Umbilical cord (tissue), 2 donors: ENCODE measurements around the gene FHL3. TPM values are rescaled to one million over a fixed set of nuclear protein-coding genes. Genes with fewer than 3 reads are reported as not detected.
"Not testable (repeated sequence)": the region's sequence is repeated elsewhere in the genome, so short reads cannot be mapped to it uniquely, and the experiment has no call there.

Source experiments
- DNase-seq: peaks from one replicate; pipeline ENCODE4 v3.0.0-alpha.2; 2015; ENCODE audit warnings: low spot score
- total RNA-seq: library from RNA; depleted of rRNA; stranded (reverse); fragments of >200 nt; gene quantifications from one replicate; pipeline ENCODE4 v1.2.3, GENCODE V29; 2014; ENCODE audit warnings: low replicate concordance; ENCODE audit not compliant: insufficient read depth

FHL3 gene
- total RNA-seq, 1 donor from 2014 or later = 25.0 TPM

DNA sequence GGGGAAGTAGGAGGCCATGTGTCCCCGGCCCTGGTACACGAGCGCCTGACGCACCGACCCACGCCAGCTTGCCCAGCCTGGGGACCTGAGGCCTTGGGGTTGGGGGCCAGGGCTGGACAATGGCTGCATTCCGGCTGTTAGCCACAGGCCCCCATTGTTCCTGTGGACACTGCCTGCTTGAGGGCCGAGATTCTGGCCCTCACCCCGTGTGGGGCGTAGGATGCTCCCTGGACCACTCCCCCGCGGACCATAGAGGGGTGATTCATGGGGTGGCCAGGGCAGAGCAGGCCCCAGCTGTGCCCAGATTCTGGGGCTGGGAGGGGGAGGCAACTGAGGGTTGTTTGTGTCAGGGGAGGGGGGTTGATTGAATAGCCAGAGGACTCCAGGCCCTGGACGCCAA, 29.6 kb upstream of the FHL3 start:
- DNase-seq = no peak

DNA sequence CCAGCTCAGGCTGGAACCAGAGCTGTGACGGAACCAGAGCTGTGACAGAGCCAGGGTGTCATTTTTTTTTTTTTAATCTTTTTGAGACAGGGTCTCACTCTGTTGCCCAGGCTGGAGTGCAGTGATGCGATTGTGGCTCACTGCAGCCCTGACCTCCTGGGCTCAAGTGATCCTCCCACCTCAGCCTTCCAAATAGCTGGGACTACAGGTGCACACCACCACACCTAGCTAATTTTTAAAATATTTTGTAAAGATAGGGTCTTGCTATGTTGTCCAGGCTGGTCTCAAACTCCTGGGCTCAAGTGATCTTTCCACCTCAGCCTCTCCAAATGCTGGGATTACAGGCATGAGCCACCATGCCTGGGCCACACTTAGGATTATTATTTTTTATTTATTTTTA, 27.7 kb upstream of the FHL3 start:
- not testable (repeated sequence) for DNase-seq

DNA sequence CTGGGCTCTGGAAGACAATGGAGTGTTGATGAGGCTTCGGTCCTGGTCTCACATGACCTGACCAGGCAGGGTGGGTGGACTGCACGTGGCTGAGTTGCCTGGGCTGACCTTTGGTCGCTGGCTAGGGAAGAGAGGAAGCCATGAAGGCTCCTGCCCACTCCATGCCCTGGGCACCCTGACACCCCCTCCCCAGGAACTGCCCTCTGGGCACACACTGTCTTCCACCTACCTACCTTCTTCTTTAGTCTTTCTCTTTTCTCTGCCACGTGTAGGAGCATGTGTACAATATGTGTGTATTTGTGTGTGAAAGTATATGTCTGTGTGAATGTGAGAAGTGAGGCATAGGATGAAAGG, 26.2 kb upstream of the FHL3 start:
- no peak for DNase-seq

DNA sequence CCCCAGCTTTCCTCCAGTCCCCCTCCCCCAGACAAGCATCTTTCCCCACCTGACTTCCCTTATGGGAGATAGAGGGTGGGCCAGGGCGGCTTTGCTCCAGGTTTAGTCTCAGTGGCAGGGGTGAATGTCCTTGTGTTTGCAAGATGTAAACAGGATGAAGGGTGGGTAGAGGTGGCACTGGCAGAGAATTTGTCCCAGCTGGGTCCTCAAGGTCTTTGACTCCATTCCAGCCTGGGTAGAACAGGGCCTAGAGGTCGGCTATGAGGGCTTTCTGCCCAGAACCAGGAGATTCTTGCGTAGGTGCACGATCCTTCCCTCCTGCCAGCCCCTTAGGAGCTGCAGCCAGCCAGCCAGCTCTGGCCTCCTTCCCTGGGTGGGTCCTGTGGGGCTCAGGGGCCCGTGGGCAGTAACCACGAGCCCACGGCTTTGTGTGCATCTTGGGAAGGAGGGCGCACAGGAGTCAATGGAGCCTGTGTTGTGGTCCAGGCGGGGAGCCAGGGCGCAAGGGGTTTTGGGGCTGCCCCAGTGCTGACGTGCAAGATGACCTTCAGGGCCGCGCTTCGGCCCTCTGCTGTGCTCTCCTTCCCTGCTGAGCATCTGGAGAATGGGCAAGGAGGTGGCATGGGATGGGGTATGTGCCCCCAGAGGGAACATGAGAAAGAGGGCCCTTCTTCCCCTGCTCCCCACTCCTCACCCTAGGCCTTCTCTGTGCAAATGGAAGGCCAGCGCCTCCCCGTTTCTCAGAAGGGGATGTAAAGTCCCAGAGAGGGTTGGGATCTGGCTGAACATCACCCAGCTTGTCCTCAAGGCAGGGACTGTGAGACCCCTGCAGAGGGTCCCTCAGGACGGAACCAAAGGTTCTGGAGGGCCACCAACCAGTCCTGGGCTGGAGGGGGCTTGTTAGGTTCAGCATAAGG, 25.5 kb upstream of the FHL3 start:
- no peak for DNase-seq

DNA sequence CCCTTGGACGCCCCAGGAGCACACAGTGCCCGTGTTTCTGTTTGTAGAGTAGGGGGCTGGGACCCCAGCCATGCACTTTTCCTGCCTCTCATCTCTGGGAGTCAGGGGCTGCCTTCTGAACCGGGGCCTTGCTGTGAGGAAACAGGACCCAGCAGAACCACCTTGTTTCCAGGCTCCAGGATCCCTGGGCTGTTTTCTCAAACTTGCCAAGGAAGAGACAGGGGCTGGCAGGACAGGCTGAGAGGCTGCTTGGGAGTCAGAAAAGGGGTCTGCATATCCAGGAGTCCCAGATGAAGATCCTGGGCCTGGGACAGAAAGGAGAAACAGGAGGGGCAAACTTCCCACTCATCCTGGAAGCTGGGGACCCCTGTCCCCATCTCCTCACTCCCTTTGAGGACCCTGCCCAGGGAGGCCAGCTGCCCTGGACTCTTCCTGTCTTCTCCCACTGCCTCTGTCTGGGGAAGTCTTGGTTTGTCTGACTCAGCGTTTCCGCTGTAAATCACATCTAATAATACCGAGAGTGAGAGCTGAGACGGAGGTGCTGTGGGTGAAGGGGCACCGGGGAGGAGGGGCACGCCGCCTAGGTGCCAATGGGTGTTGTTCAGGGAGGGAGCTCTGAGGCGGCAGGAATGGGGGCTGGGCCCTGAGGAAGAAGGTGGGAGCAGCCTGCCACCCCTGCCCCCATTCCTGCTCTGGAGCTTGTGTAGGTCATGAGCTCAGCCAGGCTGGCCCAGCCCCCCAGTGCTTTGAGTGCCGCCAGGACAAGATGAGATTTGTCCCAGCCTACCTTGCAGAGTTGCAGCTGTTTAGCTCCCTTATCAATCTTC, 24.6 kb upstream of the FHL3 start:
- peak; percentile 88 for DNase-seq

DNA sequence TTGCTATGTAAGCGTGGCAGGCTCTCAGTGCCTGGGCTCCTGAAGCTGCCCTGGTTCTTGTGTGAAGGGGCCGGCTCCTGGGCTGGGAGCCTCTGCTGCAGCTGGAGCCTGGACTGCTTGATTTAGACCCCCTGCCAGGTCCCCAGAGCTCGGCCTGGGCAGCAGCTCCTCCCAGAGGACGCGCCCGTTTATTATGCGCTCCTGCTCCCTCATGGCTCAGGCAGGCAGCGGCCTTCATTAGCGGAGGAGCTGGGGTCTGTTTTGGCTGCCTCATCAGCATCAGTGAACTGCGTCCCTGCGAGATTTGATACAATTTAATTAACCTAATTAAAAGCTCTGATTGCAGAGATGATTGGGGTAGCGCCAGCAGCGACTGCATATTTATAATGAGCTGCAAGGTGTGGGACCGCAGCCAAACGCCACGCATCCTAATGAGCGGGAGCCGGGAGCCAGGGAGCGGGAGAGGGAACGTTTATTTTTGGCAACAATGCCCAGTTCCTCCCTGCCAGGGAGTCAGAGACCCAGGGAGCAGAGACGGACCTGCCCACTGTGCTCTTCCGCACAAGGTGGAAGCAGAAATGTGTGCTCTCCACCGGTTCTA, 23.9 kb upstream of the FHL3 start:
- peak; percentile 64 for DNase-seq

DNA sequence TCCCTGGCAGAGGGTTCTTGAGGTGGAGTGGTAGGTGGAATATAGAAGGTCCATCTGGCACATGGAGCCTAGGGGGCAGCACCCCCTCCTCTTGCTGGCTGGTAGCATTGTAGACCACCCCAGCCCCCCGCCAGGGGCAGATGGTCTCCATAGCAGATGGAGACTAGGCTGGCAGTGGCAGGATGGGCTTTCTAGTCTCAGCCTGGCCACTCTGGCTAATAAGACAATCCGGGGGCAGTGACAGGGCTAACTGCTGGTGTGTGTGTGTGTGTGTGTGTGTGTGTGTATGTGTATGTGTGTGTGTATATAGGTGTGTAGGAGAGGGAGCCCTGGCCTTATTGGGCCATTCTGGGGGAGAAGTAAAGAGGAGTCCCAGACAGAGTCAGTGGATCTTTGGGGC, 23.4 kb upstream of the FHL3 start:
- no peak for DNase-seq

DNA sequence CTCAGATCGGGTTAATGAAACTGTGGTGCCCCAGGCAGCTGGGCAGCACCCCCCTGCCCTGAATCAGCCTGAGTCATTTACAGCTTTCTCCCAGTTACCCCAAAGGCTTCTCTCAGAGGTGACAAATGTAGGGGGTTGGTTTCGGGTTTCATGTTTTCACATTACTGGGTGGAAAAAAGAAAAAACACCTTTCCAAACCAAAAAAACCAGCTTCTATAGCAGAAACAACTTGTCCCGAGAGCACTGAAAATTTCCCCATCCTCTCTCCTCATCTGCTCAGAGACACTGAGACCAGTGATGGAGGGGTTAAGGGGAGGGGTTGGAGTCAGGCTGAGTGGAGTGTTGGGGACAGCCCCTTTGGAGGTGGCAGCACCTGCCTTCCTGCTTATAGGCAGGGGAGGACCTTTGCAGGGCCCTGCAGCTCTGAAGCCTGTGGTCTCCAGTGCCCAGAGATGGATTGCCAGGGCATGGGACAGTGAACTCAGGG, 22.8 kb upstream of the FHL3 start:
- DNase-seq = no peak

DNA sequence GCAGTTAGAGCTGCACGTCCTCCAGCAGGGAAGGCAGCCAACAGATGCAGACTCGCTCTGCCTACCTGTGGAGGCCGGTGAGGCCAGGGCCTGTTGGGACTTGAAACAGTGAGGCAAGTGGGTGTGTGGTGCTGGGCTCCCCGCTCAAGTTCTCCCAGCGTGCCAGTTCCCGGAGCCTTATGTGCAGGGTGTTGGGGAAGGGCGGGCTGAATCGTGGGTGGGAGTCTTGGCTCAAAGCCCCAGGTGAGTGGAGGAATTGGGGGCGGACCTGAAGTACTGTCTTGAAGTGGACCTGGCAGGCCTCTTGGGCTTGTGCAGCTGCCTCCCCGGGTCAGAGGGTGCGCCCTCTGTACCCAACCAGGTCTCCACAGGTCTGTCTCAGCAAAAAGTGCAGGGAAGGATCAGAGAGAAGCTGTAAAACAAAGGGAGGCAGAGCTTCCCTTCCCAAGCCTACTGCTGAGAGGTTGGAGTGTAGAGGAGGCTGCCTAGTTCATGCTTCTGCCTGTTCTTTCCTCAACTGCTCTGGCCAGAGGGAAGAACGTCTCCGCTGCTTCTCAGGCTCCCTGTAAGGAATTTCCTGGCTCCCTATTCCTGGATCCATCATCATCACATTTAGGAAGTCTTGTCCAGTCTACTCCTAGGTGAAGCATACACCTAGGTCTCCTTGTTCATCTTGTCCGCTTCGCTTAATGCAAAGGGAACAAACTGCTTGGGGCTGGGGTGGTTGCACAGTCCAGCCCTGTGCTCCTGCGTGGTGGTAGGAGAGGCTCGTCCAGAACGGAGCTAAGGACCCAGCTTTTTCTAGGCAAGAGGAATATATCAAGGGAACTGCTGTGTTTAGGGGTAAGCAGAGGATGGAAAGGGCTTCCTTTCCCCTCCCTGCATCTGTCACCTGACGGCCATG, 22.1 kb upstream of the FHL3 start:
- peak; percentile 68 for DNase-seq

DNA sequence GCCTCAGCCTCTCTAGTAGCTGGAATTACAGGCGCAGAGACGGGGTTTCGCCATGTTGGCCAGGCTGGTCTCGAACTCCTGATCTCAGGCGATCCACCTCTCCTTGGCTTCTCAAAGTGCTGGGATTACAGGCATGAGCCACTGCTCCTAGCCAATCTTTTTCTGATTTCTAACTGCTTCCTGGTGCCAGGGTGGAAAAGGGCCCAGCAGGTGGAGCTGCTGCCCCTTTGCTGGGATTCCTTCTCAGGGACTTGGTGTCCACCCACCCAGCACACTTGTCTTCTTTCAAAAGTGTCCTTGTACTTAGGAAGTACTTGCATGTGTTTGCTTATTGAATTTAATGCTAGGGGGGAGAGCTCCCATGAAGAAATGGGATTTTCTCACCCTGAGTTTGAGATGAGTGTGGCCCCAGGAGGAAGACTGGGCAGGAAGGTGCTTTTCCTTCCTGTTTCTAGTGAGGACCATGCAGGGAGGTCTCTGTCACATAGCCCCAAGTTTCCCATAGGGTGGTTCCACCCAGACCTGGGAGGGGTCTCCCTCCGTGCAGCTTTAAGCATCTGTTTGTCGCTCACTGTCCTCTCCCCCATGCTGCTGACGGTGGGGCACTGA, 21.4 kb upstream of the FHL3 start:
- DNase-seq = peak; percentile 72

DNA sequence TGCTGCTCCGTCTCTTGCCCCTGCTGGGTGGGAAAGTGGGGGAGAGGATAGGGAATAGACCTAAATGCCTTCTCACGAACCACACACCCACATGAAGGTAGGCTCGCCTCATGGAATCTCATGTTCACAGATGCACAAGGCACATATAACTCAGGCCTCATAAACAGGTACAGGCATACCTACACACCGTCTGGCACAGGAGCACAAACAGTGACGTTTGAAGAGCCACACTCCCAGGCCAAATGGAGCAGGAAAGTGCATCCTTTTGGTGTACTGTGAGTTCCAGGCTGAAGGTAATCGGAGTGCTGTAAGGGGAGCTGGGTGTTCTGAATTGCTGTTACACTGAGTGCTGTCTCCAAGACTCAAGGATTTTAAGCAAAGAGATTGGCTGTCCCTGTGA, 20.4 kb upstream of the FHL3 start:
- DNase-seq = no peak

DNA sequence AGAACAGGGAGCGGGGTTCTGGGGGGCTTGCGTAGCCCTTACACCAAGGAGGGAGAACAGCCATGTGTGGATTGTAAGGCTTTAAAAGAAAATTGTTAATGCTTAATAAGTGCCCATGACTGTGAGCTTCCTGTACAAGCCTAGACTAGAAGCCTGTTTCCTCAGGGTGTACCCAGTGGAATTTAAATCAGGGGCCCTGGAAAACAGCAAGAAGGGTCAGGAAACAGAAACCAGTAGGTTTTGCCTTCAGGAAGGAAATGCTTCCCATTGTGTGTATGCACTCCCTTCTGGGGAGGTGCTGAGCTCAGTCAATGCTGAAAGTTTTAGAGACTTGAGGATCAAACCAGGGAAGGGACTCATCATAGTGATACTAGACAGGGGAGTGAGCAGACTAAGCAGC, 19.9 kb upstream of the FHL3 start:
- DNase-seq = no peak

DNA sequence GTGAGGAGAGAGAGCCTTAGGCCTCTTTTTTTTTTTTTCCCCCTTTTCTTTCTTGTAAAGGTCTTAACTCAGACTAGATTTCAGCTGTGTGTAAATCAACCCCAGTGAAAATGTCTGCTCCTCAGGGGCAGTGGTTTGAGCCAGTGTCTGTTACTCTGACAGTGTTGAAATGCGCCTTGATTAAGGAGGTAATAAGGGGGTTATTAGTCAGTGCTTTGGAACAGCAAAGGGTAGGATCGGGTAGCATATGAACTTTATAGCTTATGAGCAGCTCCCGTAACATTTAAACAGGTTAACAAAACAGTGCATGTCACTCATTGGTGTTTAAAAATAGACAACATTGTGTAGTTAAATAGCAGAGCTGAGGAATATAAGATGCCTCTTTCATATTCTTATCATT, 17.5 kb upstream of the FHL3 start:
- no peak for DNase-seq

DNA sequence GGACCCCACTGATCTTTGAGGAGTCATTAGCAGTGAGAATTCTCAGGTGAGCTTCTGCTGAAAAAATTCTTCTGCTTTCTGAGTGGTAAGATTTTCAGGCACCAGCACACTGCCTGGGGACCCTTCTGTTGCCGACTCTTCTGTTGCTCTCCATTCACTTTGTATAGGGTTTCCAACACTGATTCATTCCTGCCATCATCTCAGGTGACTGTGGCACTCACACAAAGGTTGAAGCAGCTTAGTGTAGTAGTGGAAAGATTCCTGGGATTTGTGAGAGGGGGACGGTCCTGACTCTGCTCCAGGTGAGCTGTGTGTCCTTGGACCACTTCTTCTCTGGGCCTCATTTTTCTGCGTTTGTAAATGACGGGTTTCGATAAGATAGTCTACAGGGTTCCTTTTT, 16.7 kb upstream of the FHL3 start:
- no peak for DNase-seq

DNA sequence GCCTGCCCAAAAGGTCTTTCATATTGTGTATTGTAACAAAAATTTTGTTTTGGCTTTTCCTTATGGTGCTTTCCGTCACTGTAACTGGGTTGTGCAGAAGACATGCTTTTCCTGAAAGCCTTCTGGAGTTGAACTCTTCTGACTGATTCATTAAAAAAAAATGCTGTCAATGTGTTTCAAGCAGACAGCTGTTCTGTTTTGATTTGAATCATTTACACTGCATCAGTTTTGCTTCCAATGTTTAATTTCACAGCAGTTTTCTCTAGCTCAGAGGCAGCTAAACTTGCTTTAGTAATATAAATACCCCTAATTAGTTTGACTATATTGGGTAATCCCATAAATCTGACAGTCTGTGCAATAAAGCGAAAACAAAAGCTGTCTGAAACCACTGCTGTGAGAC, 15.1 kb upstream of the FHL3 start:
- DNase-seq = no peak

DNA sequence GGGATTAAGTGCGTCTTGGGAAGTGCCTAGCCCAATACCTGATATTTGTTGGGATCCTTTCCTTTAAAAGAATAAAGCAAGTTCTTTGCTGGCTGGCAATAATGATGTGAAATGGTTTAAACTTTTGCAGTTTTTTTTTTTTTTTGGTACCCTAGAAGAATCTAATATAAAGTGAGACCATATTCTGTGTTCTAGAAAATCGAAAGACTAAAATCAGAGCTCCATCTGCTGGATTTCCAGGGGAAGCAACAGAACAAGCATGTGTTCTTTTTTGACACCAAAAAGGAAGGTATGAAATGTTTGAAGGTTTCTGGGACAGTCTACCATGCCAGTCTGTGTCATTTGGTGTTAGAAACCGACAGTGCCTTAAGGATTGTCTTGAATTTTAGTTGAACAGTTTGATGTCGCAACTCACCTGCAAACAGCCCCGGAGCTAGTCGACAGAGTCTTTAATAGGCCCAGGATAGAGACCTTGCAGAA, 13.6 kb upstream of the FHL3 start:
- DNase-seq = peak; percentile 41

DNA sequence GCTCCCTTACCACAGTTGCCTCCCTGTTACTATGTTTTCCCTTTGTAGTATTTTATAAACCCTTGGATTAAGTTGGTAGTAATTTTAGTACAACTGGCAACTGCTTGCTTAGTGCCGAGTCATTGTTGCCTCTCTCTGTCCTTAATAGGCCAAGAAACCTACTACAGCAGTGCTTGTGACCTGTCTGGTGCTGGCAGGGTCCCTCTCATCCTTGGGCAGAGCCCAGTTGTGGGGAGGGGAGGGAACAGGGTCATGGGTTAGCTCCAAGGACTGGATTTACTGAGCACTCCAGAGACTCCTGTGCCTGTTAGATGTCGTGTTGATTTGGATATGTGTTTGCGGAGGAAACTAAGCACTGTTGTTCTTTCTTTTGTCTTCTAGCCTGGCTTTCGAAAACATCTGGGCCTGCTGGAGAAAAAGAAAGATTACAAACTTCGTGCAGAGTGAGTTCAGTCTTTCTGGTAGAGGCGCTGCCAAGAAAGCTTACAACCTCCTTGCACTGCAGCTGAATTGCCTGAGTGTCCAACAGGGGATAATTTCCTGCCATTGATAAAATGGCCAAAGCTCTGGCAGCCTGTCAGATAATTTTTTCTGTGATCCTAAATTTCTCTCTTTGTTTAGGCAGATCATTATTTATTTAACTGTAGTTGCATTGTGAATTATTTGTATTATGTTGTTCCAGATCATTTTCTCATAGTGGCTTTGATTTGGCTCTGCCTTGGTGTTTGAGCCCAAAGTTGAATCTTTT, 10.8 kb upstream of the FHL3 start:
- peak; percentile 60 for DNase-seq

DNA sequence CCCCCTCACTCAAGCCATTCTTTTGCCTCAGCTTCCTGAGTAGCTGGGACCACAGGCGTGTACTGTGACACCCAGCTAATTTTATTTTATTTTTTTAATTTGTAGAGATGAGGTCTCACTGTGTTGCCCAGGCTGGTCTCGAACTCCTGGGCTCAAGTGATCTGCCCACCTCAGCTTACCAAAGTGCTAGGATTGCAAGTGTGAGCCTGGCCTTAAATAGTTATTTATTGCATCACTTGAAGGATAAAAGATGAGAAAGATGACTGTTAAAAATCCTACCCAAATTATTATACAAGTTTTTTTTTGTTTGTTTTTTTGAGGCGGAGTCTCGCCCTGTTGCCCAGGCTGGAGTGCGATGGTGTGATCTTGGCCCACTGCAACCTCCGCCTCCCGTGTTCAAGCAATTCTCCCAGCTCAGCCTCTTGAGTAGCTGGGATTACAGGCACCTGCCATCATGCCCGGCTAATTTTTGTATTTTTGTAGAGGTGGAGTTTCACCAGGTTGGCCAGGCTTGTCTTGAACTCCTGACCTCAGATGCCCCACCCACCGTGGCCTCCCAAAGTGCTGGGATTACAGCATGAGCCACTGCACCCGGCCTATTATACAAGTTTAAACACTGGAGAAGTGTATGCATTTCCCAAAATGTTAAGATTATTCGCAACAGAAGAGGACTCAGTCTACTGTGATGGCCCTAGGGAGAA, 9.6 kb upstream of the FHL3 start:
- no peak for DNase-seq

DNA sequence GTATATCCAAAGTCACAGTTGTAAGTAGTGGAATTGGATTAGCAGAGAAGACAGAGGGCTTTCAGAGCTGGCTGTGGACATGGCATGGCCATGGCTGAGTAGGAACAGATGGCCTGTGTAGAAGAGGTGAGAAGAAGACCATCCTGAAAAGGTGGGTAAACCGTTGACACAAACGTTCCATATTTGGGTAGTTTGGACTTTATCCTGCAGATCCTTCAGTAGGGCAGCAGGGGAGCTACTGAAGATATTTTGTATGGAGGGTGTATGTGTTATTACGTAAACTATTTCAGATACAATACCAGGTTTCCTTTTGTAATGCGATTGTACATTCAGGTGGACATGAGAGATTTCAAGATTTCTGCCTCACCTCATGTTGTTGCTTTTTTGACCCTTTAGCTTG, 8.9 kb upstream of the FHL3 start:
- no peak for DNase-seq
